ENCODE measurements around the gene MAPK10. TPM values are rescaled to one million over a fixed set of nuclear protein-coding genes. Genes with fewer than 3 reads are reported as not detected.

Gene MAPK10
- total and polyA plus RNA-seq, 10 of the 15 experiments (the other 5 are each of a cell fraction or from before 2014, with no cell fraction given), result 1.1 to 4.2 (median 2.4) TPM

DNA sequence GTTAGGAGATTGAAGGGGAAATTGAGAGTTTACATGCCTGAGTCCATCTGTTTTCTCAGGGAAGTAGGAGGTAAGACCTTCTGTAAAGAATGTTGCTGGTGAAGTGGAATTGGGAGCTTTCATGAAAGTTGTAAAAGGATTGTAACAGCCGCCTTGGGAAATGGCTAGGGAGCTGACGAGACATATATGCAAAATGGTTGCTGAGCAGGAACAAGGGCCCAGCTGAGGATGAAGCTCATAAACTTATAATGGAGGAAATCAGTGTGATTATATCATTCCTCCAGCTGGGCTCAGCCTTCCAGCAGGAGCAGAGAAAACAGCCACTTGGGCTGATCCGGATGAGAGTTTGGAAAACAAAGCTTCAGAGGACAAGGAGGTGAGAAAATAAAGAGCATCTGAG lies 208.7 kb downstream of the MAPK10 start:
- no TSS peak for BruUV-seq (replicated peaks)
- CTCF ChIA-PET, result interaction anchor here (0.6 kb wide), 1 partner anchor 94 kb away, joined by 4 read pairs; no protein-coding TSS in a partner anchor
- Histone ChIP-seq H3K4me1 (ENCODE audit: control insufficient read depth, insufficient read depth, low read length) (no peaks in the 10 kb centered on the region), H3K9ac (ENCODE audit: control insufficient read depth, insufficient read depth, low read length) (no peak overlapping the region), H3K36me3 (ENCODE audit: control insufficient read depth in 2 of 2, insufficient read depth in 2 of 2, low read length in 1 of 2) (no peaks in the 10 kb centered on the region), H2AFZ (ENCODE audit: control insufficient read depth, low read depth, low read length) (no peak overlapping the region), H3K27me3 (replicated peaks in 1 of 2; ENCODE audit: control insufficient read depth in 2 of 2, insufficient read depth in 2 of 2, low read length in 1 of 2) (no peaks in the 10 kb centered on the region), H3K27ac (ENCODE audit: control insufficient read depth, insufficient read depth) (no peak overlapping the region), H3K4me2 (ENCODE audit: control insufficient read depth, insufficient read depth) (no peak overlapping the region), H3K4me3 (no peak overlapping the region), H3K79me2 (ENCODE audit: control insufficient read depth, insufficient read depth, low read length) (no peaks in the 10 kb centered on the region), H3K9me3 (replicated peaks; ENCODE audit: control insufficient read depth, insufficient read depth, low read length) (no peaks in the 10 kb centered on the region), H4K20me1 (ENCODE audit: control insufficient read depth, insufficient read depth) (no peaks in the 10 kb centered on the region)
- DNase-seq (ENCODE audit: low read depth, low spot score) (no peak), ATAC-seq (no peak), FAIRE-seq (no peak)
- in situ Hi-C loops (cut with MboI) (no loop called here), intact Hi-C loops (cut with micrococcal nuclease; ENCODE audit: unreplicated experiment) (no loop called here)
- TF ChIP-seq, protein P1, sequence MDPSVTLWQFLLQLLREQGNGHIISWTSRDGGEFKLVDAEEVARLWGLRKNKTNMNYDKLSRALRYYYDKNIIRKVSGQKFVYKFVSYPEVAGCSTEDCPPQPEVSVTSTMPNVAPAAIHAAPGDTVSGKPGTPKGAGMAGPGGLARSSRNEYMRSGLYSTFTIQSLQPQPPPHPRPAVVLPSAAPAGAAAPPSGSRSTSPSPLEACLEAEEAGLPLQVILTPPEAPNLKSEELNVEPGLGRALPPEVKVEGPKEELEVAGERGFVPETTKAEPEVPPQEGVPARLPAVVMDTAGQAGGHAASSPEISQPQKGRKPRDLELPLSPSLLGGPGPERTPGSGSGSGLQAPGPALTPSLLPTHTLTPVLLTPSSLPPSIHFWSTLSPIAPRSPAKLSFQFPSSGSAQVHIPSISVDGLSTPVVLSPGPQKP (IDR thresholded peaks at IDR 0.05; ENCODE audit: low read depth, low read length), result no peak
- TF ChIP-seq, protein P2, sequence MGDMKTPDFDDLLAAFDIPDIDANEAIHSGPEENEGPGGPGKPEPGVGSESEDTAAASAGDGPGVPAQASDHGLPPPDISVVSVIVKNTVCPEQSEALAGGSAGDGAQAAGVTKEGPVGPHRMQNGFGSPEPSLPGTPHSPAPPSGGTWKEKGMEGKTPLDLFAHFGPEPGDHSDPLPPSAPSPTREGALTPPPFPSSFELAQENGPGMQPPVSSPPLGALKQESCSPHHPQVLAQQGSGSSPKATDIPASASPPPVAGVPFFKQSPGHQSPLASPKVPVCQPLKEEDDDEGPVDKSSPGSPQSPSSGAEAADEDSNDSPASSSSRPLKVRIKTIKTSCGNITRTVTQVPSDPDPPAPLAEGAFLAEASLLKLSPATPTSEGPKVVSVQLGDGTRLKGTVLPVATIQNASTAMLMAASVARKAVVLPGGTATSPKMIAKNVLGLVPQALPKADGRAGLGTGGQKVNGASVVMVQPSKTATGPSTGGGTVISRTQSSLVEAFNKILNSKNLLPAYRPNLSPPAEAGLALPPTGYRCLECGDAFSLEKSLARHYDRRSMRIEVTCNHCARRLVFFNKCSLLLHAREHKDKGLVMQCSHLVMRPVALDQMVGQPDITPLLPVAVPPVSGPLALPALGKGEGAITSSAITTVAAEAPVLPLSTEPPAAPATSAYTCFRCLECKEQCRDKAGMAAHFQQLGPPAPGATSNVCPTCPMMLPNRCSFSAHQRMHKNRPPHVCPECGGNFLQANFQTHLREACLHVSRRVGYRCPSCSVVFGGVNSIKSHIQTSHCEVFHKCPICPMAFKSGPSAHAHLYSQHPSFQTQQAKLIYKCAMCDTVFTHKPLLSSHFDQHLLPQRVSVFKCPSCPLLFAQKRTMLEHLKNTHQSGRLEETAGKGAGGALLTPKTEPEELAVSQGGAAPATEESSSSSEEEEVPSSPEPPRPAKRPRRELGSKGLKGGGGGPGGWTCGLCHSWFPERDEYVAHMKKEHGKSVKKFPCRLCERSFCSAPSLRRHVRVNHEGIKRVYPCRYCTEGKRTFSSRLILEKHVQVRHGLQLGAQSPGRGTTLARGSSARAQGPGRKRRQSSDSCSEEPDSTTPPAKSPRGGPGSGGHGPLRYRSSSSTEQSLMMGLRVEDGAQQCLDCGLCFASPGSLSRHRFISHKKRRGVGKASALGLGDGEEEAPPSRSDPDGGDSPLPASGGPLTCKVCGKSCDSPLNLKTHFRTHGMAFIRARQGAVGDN (IDR thresholded peaks at IDR 0.05), result no peak
- TF ChIP-seq SIX5 (IDR thresholded peaks at IDR 0.05; ENCODE audit: low read depth, low read length, severe bottlenecking), result no peak
- no peak for TF ChIP-seq POU2F2 (IDR thresholded peaks at IDR 0.05; ENCODE audit: borderline replicate concordance, low read depth, low read length)
- TF ChIP-seq FOXM1 (IDR thresholded peaks at IDR 0.05; ENCODE audit: low read depth, low read length), result no peak
- no peak for TF ChIP-seq SMARCA5 (IDR thresholded peaks at IDR 0.05)
- TF ChIP-seq, protein P3, sequence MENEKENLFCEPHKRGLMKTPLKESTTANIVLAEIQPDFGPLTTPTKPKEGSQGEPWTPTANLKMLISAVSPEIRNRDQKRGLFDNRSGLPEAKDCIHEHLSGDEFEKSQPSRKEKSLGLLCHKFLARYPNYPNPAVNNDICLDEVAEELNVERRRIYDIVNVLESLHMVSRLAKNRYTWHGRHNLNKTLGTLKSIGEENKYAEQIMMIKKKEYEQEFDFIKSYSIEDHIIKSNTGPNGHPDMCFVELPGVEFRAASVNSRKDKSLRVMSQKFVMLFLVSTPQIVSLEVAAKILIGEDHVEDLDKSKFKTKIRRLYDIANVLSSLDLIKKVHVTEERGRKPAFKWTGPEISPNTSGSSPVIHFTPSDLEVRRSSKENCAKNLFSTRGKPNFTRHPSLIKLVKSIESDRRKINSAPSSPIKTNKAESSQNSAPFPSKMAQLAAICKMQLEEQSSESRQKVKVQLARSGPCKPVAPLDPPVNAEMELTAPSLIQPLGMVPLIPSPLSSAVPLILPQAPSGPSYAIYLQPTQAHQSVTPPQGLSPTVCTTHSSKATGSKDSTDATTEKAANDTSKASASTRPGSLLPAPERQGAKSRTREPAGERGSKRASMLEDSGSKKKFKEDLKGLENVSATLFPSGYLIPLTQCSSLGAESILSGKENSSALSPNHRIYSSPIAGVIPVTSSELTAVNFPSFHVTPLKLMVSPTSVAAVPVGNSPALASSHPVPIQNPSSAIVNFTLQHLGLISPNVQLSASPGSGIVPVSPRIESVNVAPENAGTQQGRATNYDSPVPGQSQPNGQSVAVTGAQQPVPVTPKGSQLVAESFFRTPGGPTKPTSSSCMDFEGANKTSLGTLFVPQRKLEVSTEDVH (IDR thresholded peaks at IDR 0.05; ENCODE audit: low read depth, partially characterized antibody), result no peak
- no peak for TF ChIP-seq SPI1 (IDR thresholded peaks at IDR 0.05; ENCODE audit: borderline replicate concordance, insufficient read depth, low read depth, low read length)
- TF ChIP-seq RCOR1 (conservative IDR thresholded peaks at IDR 0.05; ENCODE audit: low read depth, low read length), result no peak
- 58% methylated on average over 3 of the region's 3 CpGs for WGBS (ENCODE audit: insufficient coverage, insufficient replicate concordance, low lambda C conversion rate, missing lambda C conversion rate)
- RAD21 ChIA-PET (ENCODE audit: unreplicated experiment), result no interaction called here
- POLR2A ChIA-PET, result no interaction called here
- SMC1A ChIA-PET (ENCODE audit: uncharacterized antibody, unreplicated experiment), result no interaction called here

All from GM12878 (cell line).